Activated naive CD8-positive, alpha-beta T cell treated with anti-CD3 and anti-CD28 coated beads for 36 hours (primary cell): Measurements from ENCODE around the gene BSCL2. TPM values are rescaled to one million over a fixed set of nuclear protein-coding genes. Genes with fewer than 3 reads are reported as not detected.
"Not testable (repeated sequence)": the region's sequence is repeated elsewhere in the genome, so short reads cannot be mapped to it uniquely, and the experiment has no call there.

Experiments
- DNase-seq: peaks from one replicate; pipeline ENCODE4 v3.0.0; 2021
- H3K27ac Mint-ChIP-seq: one replicate; pipeline ENCODE4 v1.8.0; 2022; ENCODE audit warnings: mild to moderate bottlenecking, moderate library complexity, mixed read lengths
- H3K27me3 Mint-ChIP-seq: one replicate; pipeline ENCODE4 v1.8.0; 2022; ENCODE audit warnings: mild to moderate bottlenecking, mixed read lengths
- H3K36me3 Mint-ChIP-seq: one replicate; pipeline ENCODE4 v1.8.0; 2021; ENCODE audit warnings: mild to moderate bottlenecking, mixed read lengths
- H3K4me1 Mint-ChIP-seq: one replicate; pipeline ENCODE4 v1.8.0; 2021; ENCODE audit warnings: mixed read lengths
- H3K4me3 Mint-ChIP-seq: one replicate; pipeline ENCODE4 v1.8.0; 2022; ENCODE audit warnings: mild to moderate bottlenecking, moderate library complexity, mixed read lengths
- H3K9me3 Mint-ChIP-seq: one replicate; pipeline ENCODE4 v1.8.0; 2022; ENCODE audit warnings: mixed read lengths
- total RNA-seq, 2 experiments: library from RNA; stranded (reverse); gene quantifications; one replicate each; pipeline ENCODE4 v1.2.3, GENCODE V29; 2021

Gene BSCL2
- 10 to 100 TPM; 22.7 to 23.7 TPM for total RNA-seq

- peaks cover 43% of the 10 kb centered on the region for H3K4me1 Mint-ChIP-seq
- no peaks in the 10 kb centered on the region for H3K9me3 Mint-ChIP-seq
- peak within 1 kb of the TSS; percentile 94 for H3K4me3 Mint-ChIP-seq
- peaks cover 36% of the 10 kb centered on the region for H3K36me3 Mint-ChIP-seq
- no peak for DNase-seq
- no peaks in the 10 kb centered on the region for H3K27me3 Mint-ChIP-seq
- H3K27ac Mint-ChIP-seq: peak within 1 kb of the TSS; percentile 98
These were observed at the start of gene BSCL2, which contains the start of gene GNG3 for GRCh38 chr11:62707277-62707861. Gene BSCL2 (minus strand): TSS chr11:62707424. CDS start chr11:62707195, 229 bp downstream. Gene GNG3 (plus strand): TSS chr11:62707676. CDS start chr11:62708296, 620 bp downstream.

GRCh38 chr11:62755086-62755615 is 47.9 kb upstream of the BSCL2 start:
- H3K27ac Mint-ChIP-seq: no peak overlapping the region
- H3K36me3 Mint-ChIP-seq: peaks cover 2% of the 10 kb centered on the region
- H3K4me1 Mint-ChIP-seq: peaks cover 12% of the 10 kb centered on the region
- H3K4me3 Mint-ChIP-seq: peak overlapping the region; percentile 27
- no peaks in the 10 kb centered on the region for H3K9me3 Mint-ChIP-seq
- no peaks in the 10 kb centered on the region for H3K27me3 Mint-ChIP-seq
- no peak for DNase-seq

GRCh38 chr11:62753736-62754603 is 46.7 kb upstream of the BSCL2 start, which contains the start of gene ZBTB3:
Gene ZBTB3 (minus strand): TSS chr11:62754160. CDS start chr11:62753664, 496 bp downstream.
- Mint-ChIP-seq H3K36me3 (peaks cover 4% of the 10 kb centered on the region), H3K27ac (peak within 1 kb of the TSS; percentile 98), H3K9me3 (no peaks in the 10 kb centered on the region), H3K27me3 (no peaks in the 10 kb centered on the region), H3K4me3 (peak within 1 kb of the TSS; percentile 95), H3K4me1 (peaks cover 15% of the 10 kb centered on the region)
- DNase-seq: peak; percentile 95

GRCh38 chr11:62752994-62753735 is 45.9 kb upstream of the BSCL2 start:
- Mint-ChIP-seq H3K36me3 (peaks cover 8% of the 10 kb centered on the region), H3K4me1 (peaks cover 19% of the 10 kb centered on the region), H3K4me3 (peak overlapping the region; percentile 95), H3K9me3 (no peaks in the 10 kb centered on the region), H3K27ac (peak overlapping the region; percentile 98), H3K27me3 (no peaks in the 10 kb centered on the region)
- DNase-seq: no peak

GRCh38 chr11:62752177-62752785 is 45.1 kb upstream of the BSCL2 start:
- peaks cover 19% of the 10 kb centered on the region for H3K4me1 Mint-ChIP-seq
- peaks cover 8% of the 10 kb centered on the region for H3K36me3 Mint-ChIP-seq
- no peak overlapping the region for H3K4me3 Mint-ChIP-seq
- H3K27ac Mint-ChIP-seq: no peak overlapping the region
- no peaks in the 10 kb centered on the region for H3K9me3 Mint-ChIP-seq
- no peaks in the 10 kb centered on the region for H3K27me3 Mint-ChIP-seq
- DNase-seq: no peak

GRCh38 chr11:62749931-62750330 is 42.7 kb upstream of the BSCL2 start:
- H3K4me3 Mint-ChIP-seq, H3K36me3 Mint-ChIP-seq, H3K9me3 Mint-ChIP-seq, H3K27ac Mint-ChIP-seq, H3K27me3 Mint-ChIP-seq, DNase-seq: not testable (repeated sequence)
- H3K4me1 Mint-ChIP-seq: peaks cover 19% of the 10 kb centered on the region

GRCh38 chr11:62747475-62748160 is 40.4 kb upstream of the BSCL2 start:
- H3K9me3 Mint-ChIP-seq: no peaks in the 10 kb centered on the region
- H3K27me3 Mint-ChIP-seq: no peaks in the 10 kb centered on the region
- H3K4me3 Mint-ChIP-seq: no peak overlapping the region
- no peak overlapping the region for H3K27ac Mint-ChIP-seq
- peaks cover 14% of the 10 kb centered on the region for H3K4me1 Mint-ChIP-seq
- DNase-seq: no peak
- H3K36me3 Mint-ChIP-seq: peaks cover 8% of the 10 kb centered on the region

- no peaks in the 10 kb centered on the region for H3K9me3 Mint-ChIP-seq
- no peaks in the 10 kb centered on the region for H3K27me3 Mint-ChIP-seq
- peaks cover 8% of the 10 kb centered on the region for H3K4me1 Mint-ChIP-seq
- H3K36me3 Mint-ChIP-seq: peaks cover 4% of the 10 kb centered on the region
- H3K4me3 Mint-ChIP-seq: no peak overlapping the region
- no peak for DNase-seq
- H3K27ac Mint-ChIP-seq: no peak overlapping the region
These were observed 30.0 kb upstream of the BSCL2 start for GRCh38 chr11:62737196-62737595.

- no peak for DNase-seq
- Mint-ChIP-seq H3K4me3 (no peak overlapping the region), H3K9me3 (no peaks in the 10 kb centered on the region), H3K27me3 (no peaks in the 10 kb centered on the region), H3K36me3 (peaks cover 7% of the 10 kb centered on the region), H3K27ac (no peak overlapping the region), H3K4me1 (peaks cover 16% of the 10 kb centered on the region)
These were observed 25.6 kb upstream of the BSCL2 start for GRCh38 chr11:62732830-62733229.

GRCh38 chr11:62730076-62730475 is 22.9 kb upstream of the BSCL2 start:
- H3K27me3 Mint-ChIP-seq, H3K27ac Mint-ChIP-seq, DNase-seq, H3K9me3 Mint-ChIP-seq: not testable (repeated sequence)
- H3K4me1 Mint-ChIP-seq: peaks cover 20% of the 10 kb centered on the region
- H3K36me3 Mint-ChIP-seq: peaks cover 25% of the 10 kb centered on the region
- peak overlapping the region; percentile 99 for H3K4me3 Mint-ChIP-seq

GRCh38 chr11:62728171-62728988 is 21.2 kb upstream of the BSCL2 start, which contains the start of gene TTC9C:
Gene TTC9C (plus strand): TSS chr11:62728486. CDS start chr11:62728849, 363 bp downstream.
- DNase-seq: peak; percentile 77
- peak within 1 kb of the TSS; percentile 99 for H3K4me3 Mint-ChIP-seq
- H3K36me3 Mint-ChIP-seq: peaks cover 41% of the 10 kb centered on the region
- peaks cover 33% of the 10 kb centered on the region for H3K4me1 Mint-ChIP-seq
- peak within 1 kb of the TSS; percentile 98 for H3K27ac Mint-ChIP-seq
- no peaks in the 10 kb centered on the region for H3K9me3 Mint-ChIP-seq
- peaks cover 3% of the 10 kb centered on the region for H3K27me3 Mint-ChIP-seq

- Mint-ChIP-seq H3K4me3 (peak overlapping the region; percentile 99), H3K27me3 (peaks cover 3% of the 10 kb centered on the region), H3K9me3 (no peaks in the 10 kb centered on the region), H3K36me3 (peaks cover 42% of the 10 kb centered on the region), H3K4me1 (peaks cover 30% of the 10 kb centered on the region), H3K27ac (peak overlapping the region; percentile 98)
- peak; percentile 81 for DNase-seq
These were observed 20.6 kb upstream of the BSCL2 start for GRCh38 chr11:62727872-62728170.

GRCh38 chr11:62727165-62727871 is 20.1 kb upstream of the BSCL2 start, which contains the start of gene HNRNPUL2:
Gene HNRNPUL2 (minus strand): TSS chr11:62727457. CDS start chr11:62727156, 301 bp downstream.
- DNase-seq: peak; percentile 100
- peak within 1 kb of the TSS; percentile 98 for H3K27ac Mint-ChIP-seq
- H3K4me3 Mint-ChIP-seq: peak within 1 kb of the TSS; percentile 99
- peaks cover 32% of the 10 kb centered on the region for H3K4me1 Mint-ChIP-seq
- peaks cover 47% of the 10 kb centered on the region for H3K36me3 Mint-ChIP-seq
- no peaks in the 10 kb centered on the region for H3K9me3 Mint-ChIP-seq
- H3K27me3 Mint-ChIP-seq: peaks cover 3% of the 10 kb centered on the region
